Neural cell (in vitro differentiated cells): ENCODE measurements around the gene SMIM36. TPM values are rescaled to one million over a fixed set of nuclear protein-coding genes. Genes with fewer than 3 reads are reported as not detected.

Source experiments
- H2AFZ ChIP-seq: fragments of 200-600, 300-800 bp; sonication (generic), shearing (Covaris generic); 2 replicates; pipeline ENCODE4 v1.6.0; 2014; ENCODE audit warnings: low read depth, mild to moderate bottlenecking, antibody characterized with exemption, low read length, moderate library complexity
- H3F3A ChIP-seq: fragments of 200-600 bp; shearing (Covaris generic); 2 replicates; pipeline ENCODE4 v1.6.1; 2016; ENCODE audit warnings: mild to moderate bottlenecking, moderate library complexity, mixed read lengths, antibody characterized with exemption, low read length; ENCODE audit not compliant: insufficient read depth, poor library complexity, severe bottlenecking
- H3K27ac ChIP-seq: fragments of 200-600, 300-800 bp; sonication (generic), shearing (Covaris generic); 2 replicates; pipeline ENCODE4 v1.5.1; 2014; ENCODE audit warnings: mild to moderate bottlenecking, low read length, moderate library complexity
- H3K27me3 ChIP-seq: fragments of 300-800, 200-600 bp; sonication (generic), shearing (Covaris generic); 2 replicates; pipeline ENCODE4 v1.6.0; 2014; ENCODE audit warnings: mild to moderate bottlenecking, low read depth, low read length, moderate library complexity; ENCODE audit not compliant: insufficient read depth
- H3K36me3 ChIP-seq: fragments of 300-800, 200-600 bp; sonication (generic), shearing (Covaris generic); 2 replicates; pipeline ENCODE4 v1.5.1; 2014; ENCODE audit warnings: mild to moderate bottlenecking, antibody characterized with exemption, low read length, moderate library complexity; ENCODE audit not compliant: insufficient read depth
- H3K4me2 ChIP-seq: fragments of 300-800, 200-600 bp; sonication (generic), shearing (Covaris generic); 2 replicates; pipeline ENCODE4 v1.6.0; 2014; ENCODE audit warnings: mild to moderate bottlenecking, low read length
- H3K4me3 ChIP-seq: fragments of 300-800, 200-600 bp; sonication (generic), shearing (Covaris generic); 2 replicates; pipeline ENCODE4 v1.5.1; 2014; ENCODE audit warnings: mild to moderate bottlenecking, low read length, moderate library complexity
- H3K79me2 ChIP-seq: fragments of 200-600 bp; shearing (Covaris generic); replicated peaks from 2 replicates; pipeline ENCODE4 v1.6.0; 2014; ENCODE audit warnings: mild to moderate bottlenecking, low read length, moderate library complexity; ENCODE audit not compliant: insufficient read depth
- H3K9ac ChIP-seq: fragments of 300-800, 200-600 bp; sonication (generic), shearing (Covaris generic); 2 replicates; pipeline ENCODE4 v1.6.1; 2016; ENCODE audit warnings: mild to moderate bottlenecking, low read length, mixed read lengths
- H3K9me2 ChIP-seq: fragments of 200-600 bp; shearing (Covaris generic); 2 replicates; pipeline ENCODE4 v1.6.1; 2016; ENCODE audit warnings: mild to moderate bottlenecking, low read length, mixed read lengths; ENCODE audit not compliant: insufficient read depth
- H3K9me3 ChIP-seq: fragments of 200-600, 300-800 bp; sonication (generic), shearing (Covaris generic); 2 replicates; pipeline ENCODE4 v1.6.1; 2016; ENCODE audit warnings: mild to moderate bottlenecking, mixed run types, low read length, moderate library complexity, mixed read lengths
- H4K20me1 ChIP-seq: fragments of 200-600 bp; shearing (Covaris generic); 2 replicates; pipeline ENCODE4 v1.6.1; 2016; ENCODE audit warnings: mild to moderate bottlenecking, mixed run types; ENCODE audit not compliant: insufficient read depth
- CTCF ChIP-seq: fragments of 450-650 bp; IDR thresholded peaks from 2 replicates; pipeline ENCODE4 v1.5.1; 2014; ENCODE audit warnings: antibody characterized with exemption, mild to moderate bottlenecking, moderate library complexity; ENCODE audit not compliant: poor library complexity, severe bottlenecking
- EP300 ChIP-seq: fragments of 450-650 bp; conservative IDR thresholded peaks from 2 replicates; pipeline ENCODE4 v1.6.1; 2014; ENCODE audit warnings: antibody characterized with exemption, mild to moderate bottlenecking, moderate library complexity; ENCODE audit not compliant: poor library complexity, severe bottlenecking
- EZH2 ChIP-seq: fragments of 200-600, 300-800 bp; shearing (Covaris generic), sonication (generic); IDR thresholded peaks from 2 replicates; pipeline ENCODE4 v1.6.1; 2014; ENCODE audit warnings: antibody characterized with exemption, low read length, borderline replicate concordance, mild to moderate bottlenecking; ENCODE audit not compliant: insufficient read depth, poor library complexity, severe bottlenecking
- MXI1 ChIP-seq: fragments of 450-650 bp; conservative IDR thresholded peaks from 2 replicates; pipeline ENCODE4 v1.6.1; 2014; ENCODE audit warnings: antibody characterized with exemption, mild to moderate bottlenecking; ENCODE audit not compliant: poor library complexity, severe bottlenecking
- POLR2AphosphoS5 ChIP-seq: IDR thresholded peaks from 2 replicates; pipeline ENCODE4 v1.6.1; 2012
- RAD21 ChIP-seq: fragments of 450-650 bp; conservative IDR thresholded peaks from 2 replicates; pipeline ENCODE4 v1.6.1; 2014; ENCODE audit warnings: antibody characterized with exemption, mild to moderate bottlenecking, moderate library complexity
- REST ChIP-seq: IDR thresholded peaks from 2 replicates; pipeline ENCODE4 v1.6.1; 2012; ENCODE audit warnings: borderline replicate concordance
- SMC3 ChIP-seq: fragments of 450-650 bp; conservative IDR thresholded peaks from 2 replicates; pipeline ENCODE4 v1.6.1; 2014; ENCODE audit warnings: antibody characterized with exemption, mild to moderate bottlenecking, moderate library complexity; ENCODE audit not compliant: poor library complexity
- TAF1 ChIP-seq: IDR thresholded peaks from 2 replicates; pipeline ENCODE4 v1.6.1; 2012; ENCODE audit warnings: low read depth
- polyA plus RNA-seq: library from polyadenylated mRNA; depleted of rRNA; stranded (reverse); fragments of >200 nt; gene quantifications from 2 replicates; pipeline ENCODE4 v1.2.3, GENCODE V29; 2014

Gene SMIM36
- polyA plus RNA-seq, 1 donor from 2014 or later, result not detected

- no peaks in the 10 kb centered on the region for H3K36me3 ChIP-seq
- TF ChIP-seq RAD21, result no peak
- TF ChIP-seq EP300, result peak; percentile 80
- TF ChIP-seq TAF1, result no peak
- TF ChIP-seq REST, result no peak
- no peak for TF ChIP-seq SMC3
- no peak for TF ChIP-seq CTCF
- TF ChIP-seq MXI1, result no peak
- TF ChIP-seq EZH2, result no peak
- TF ChIP-seq POLR2AphosphoS5, result peak; percentile 74
- no peak overlapping the region for H3K4me3 ChIP-seq
- no peak overlapping the region for H3K9ac ChIP-seq
- H3K4me2 ChIP-seq, result peak overlapping the region; percentile 15
- no peak overlapping the region for H2AFZ ChIP-seq
- H3K27ac ChIP-seq, result peak overlapping the region; percentile 43
- H4K20me1 ChIP-seq, result no peaks in the 10 kb centered on the region
- H3F3A ChIP-seq, result no peaks in the 10 kb centered on the region
- no peaks in the 10 kb centered on the region for H3K27me3 ChIP-seq
- H3K9me2 ChIP-seq, result no peaks in the 10 kb centered on the region
- H3K79me2 ChIP-seq, result no peaks in the 10 kb centered on the region
- H3K9me3 ChIP-seq, result no peaks in the 10 kb centered on the region
Measured at GRCh38 chr17:55426851-55427586, 84.2 kb downstream of the SMIM36 start.

GRCh38 chr17:55424893-55425540, 86.2 kb downstream of the SMIM36 start:
- no peaks in the 10 kb centered on the region for H3K36me3 ChIP-seq
- H3K9ac ChIP-seq, result no peak overlapping the region
- H3K4me3 ChIP-seq, result no peak overlapping the region
- no peak overlapping the region for H3K27ac ChIP-seq
- peaks cover 11% of the 10 kb centered on the region for H3K79me2 ChIP-seq
- H3K4me2 ChIP-seq, result no peak overlapping the region
- no peaks in the 10 kb centered on the region for H3K27me3 ChIP-seq
- TF ChIP-seq SMC3, result no peak
- no peak for TF ChIP-seq TAF1
- TF ChIP-seq POLR2AphosphoS5, result no peak
- TF ChIP-seq MXI1, result no peak
- no peak for TF ChIP-seq REST
- no peak for TF ChIP-seq EP300
- H2AFZ ChIP-seq, result no peak overlapping the region
- H4K20me1 ChIP-seq, result no peaks in the 10 kb centered on the region
- H3K9me2 ChIP-seq, result no peaks in the 10 kb centered on the region
- no peaks in the 10 kb centered on the region for H3F3A ChIP-seq
- no peaks in the 10 kb centered on the region for H3K9me3 ChIP-seq
